Uterus (tissue), 4 donors: ENCODE results near the gene MTHFD2L. TPM values are rescaled to one million over a fixed set of nuclear protein-coding genes. Genes with fewer than 3 reads are reported as not detected.

Experiments used
- DNase-seq, 2 donors: peaks; one replicate each; pipeline ENCODE4 v3.0.0-alpha.2; 2019 to 2020
- H3K27ac ChIP-seq, 2 donors: fragments of 200-600 bp; sonication (generic); 1 replicate in 1 of 2; 2 replicates in 1 of 2; pipeline ENCODE4 v1.5.1; 2016 to 2018
- H3K27me3 ChIP-seq, 2 donors: fragments of 200-600 bp; sonication (generic); one replicate each; pipeline ENCODE4 v1.5.1; 2018 to 2019; ENCODE audit warnings: control low read depth in 1 of 2
- H3K36me3 ChIP-seq, 2 donors: fragments of 200-600 bp; sonication (generic); one replicate each; pipeline ENCODE4 v1.5.1; 2019; ENCODE audit warnings: control low read depth in 1 of 2
- H3K4me1 ChIP-seq, 2 donors: fragments of 200-600 bp; sonication (generic); one replicate each; pipeline ENCODE4 v1.5.1; 2018 to 2019; ENCODE audit warnings: control low read depth in 1 of 2
- H3K4me3 ChIP-seq, 2 donors: fragments of 200-600 bp; sonication (generic); 1 replicate in 1 of 2; 2 replicates in 1 of 2; pipeline ENCODE4 v1.5.1; 2018 to 2019; ENCODE audit warnings: mild to moderate bottlenecking in 1 of 2
- H3K9me3 ChIP-seq, 2 donors: fragments of 200-600 bp; sonication (generic); one replicate each; pipeline ENCODE4 v1.5.1; 2019; ENCODE audit warnings: control low read depth in 1 of 2
- POLR2A ChIP-seq, 2 donors: fragments of 450-650 bp; IDR thresholded peaks; one replicate each; pipeline ENCODE4 v1.6.1; 2016; ENCODE audit warnings: antibody characterized with exemption in 2 of 2, mild to moderate bottlenecking in 1 of 2, moderate library complexity in 1 of 2
- intact Hi-C: fragments of 100-400 bp; cut with DNase I; formaldehyde crosslinking; loops from one replicate; pipeline ENCODE4 v1.15.1; 2023; ENCODE audit warnings: low total_unique reads
- total RNA-seq, 4 donors: library from RNA; depleted of rRNA in 3 of 4; stranded (reverse); fragments of >200 nt in 3 of 4; gene quantifications; one replicate each; pipeline versions ENCODE4 v1.1.0 to v1.2.4, GENCODE V29; 2014 to 2023
- TF ChIP-seq, protein P1 (sequence below), 4 experiments: fragments of 200-600 bp in 2 of 4; fragments of 450-650 bp in 2 of 4; sonication (generic) in 2 of 4; IDR thresholded peaks; one replicate each; pipeline ENCODE4 v1.5.1; 2016 to 2019; ENCODE audit warnings: antibody characterized with exemption in 4 of 4, mild to moderate bottlenecking in 2 of 4, moderate library complexity in 1 of 4
- donor health status: DM: yes; HTN: yes; CAD: no.

The MTHFD2L gene
- total RNA-seq, 4 donors from 2014 or later = 2.4 to 32.5 (median 12.9) TPM

DNA sequence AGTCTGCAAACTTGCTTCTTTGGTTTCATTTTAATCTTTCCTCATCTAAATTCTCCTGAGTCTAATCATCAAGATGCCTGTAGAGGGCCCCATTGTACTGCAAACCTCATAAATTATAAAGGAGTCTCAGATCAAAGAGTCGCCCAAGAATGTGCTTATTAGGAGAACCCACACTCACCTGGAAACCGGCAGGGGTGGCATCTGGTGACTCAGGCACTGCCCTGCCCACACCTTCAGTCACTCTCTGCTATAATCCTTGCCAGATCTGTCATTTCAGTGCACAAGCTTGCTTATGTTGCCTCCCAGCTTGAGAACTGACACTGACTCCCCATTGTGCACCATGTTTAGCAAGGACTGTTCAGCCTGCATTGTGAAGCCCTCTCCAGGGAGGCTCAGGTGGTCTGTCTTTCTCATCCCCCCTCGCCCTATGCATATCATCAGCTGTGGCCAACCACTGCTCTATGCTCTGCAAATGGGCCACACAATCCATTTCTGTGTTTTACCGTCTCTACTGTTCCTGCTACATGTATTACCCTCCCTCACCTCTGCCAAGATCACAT, 162.7 kb downstream of the MTHFD2L start:
- Histone ChIP-seq H3K4me3 (no peak overlapping the region), H3K9me3 (no peaks in the 10 kb centered on the region), H3K27ac (no peak overlapping the region), H3K27me3 (no peaks in the 10 kb centered on the region), H3K36me3 (no peaks in the 10 kb centered on the region), H3K4me1 (no peaks in the 10 kb centered on the region)
- DNase-seq = no peak
- intact Hi-C loops = no loop called here
- TF ChIP-seq, protein P1, sequence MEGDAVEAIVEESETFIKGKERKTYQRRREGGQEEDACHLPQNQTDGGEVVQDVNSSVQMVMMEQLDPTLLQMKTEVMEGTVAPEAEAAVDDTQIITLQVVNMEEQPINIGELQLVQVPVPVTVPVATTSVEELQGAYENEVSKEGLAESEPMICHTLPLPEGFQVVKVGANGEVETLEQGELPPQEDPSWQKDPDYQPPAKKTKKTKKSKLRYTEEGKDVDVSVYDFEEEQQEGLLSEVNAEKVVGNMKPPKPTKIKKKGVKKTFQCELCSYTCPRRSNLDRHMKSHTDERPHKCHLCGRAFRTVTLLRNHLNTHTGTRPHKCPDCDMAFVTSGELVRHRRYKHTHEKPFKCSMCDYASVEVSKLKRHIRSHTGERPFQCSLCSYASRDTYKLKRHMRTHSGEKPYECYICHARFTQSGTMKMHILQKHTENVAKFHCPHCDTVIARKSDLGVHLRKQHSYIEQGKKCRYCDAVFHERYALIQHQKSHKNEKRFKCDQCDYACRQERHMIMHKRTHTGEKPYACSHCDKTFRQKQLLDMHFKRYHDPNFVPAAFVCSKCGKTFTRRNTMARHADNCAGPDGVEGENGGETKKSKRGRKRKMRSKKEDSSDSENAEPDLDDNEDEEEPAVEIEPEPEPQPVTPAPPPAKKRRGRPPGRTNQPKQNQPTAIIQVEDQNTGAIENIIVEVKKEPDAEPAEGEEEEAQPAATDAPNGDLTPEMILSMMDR (IDR thresholded peaks at IDR 0.05) = no peak
- no peak for TF ChIP-seq POLR2A (IDR thresholded peaks at IDR 0.05)

DNA sequence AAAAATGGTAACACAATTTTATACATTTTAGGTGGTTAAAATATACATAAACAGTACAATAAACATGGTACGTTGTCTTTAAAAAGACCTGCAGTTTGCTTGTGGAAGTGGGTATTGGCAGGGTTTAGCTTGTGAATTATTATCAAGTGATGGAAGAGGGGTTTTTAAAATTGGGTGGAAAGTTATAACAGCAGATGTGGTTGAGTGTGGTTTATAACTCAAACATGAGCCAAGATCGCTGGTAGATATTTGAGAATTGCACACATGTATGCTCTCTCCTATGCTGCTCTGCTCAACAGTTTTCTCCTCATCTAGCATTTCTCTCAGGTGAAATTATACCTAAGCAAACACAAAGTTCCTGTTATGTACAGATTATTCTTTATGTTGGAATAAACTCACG, 164.4 kb downstream of the MTHFD2L start:
- Histone ChIP-seq H3K4me1 (no peaks in the 10 kb centered on the region), H3K36me3 (no peaks in the 10 kb centered on the region), H3K27ac (no peak overlapping the region), H3K4me3 (no peak overlapping the region), H3K9me3 (no peaks in the 10 kb centered on the region), H3K27me3 (peaks cover 0 to 5% of the 10 kb centered on the region in 2 donors)
- DNase-seq = no peak
- intact Hi-C loops = no loop called here
- TF ChIP-seq, protein P1 (IDR thresholded peaks at IDR 0.05) = no peak
- TF ChIP-seq POLR2A (IDR thresholded peaks at IDR 0.05) = no peak

DNA sequence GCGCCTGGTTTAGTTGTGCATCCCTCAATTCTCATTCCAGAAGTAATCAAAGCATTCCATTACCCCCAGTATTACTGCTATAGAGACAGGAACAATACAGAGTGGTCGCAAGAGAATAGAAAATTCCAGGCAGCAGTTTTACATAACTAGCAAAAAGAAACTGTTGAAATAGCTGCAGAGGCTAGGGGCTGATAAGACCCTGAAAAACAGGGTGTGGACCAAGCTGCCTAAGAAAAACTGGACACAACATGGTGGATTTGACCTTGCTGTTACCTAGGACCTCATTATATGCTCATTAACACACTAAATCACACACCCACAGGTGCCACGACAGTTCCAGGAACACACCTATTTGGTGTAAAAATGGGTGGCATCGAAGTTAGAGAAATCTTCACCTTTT, 165.7 kb downstream of the MTHFD2L start:
- Histone ChIP-seq H3K36me3 (no peaks in the 10 kb centered on the region), H3K4me3 (no peak overlapping the region), H3K4me1 (no peaks in the 10 kb centered on the region), H3K27me3 (peaks cover 0 to 5% of the 10 kb centered on the region in 2 donors), H3K9me3 (no peaks in the 10 kb centered on the region), H3K27ac (no peak overlapping the region)
- TF ChIP-seq, protein P1 (IDR thresholded peaks at IDR 0.05) = no peak
- TF ChIP-seq POLR2A (IDR thresholded peaks at IDR 0.05) = no peak
- DNase-seq = no peak
- intact Hi-C loops = no loop called here

DNA sequence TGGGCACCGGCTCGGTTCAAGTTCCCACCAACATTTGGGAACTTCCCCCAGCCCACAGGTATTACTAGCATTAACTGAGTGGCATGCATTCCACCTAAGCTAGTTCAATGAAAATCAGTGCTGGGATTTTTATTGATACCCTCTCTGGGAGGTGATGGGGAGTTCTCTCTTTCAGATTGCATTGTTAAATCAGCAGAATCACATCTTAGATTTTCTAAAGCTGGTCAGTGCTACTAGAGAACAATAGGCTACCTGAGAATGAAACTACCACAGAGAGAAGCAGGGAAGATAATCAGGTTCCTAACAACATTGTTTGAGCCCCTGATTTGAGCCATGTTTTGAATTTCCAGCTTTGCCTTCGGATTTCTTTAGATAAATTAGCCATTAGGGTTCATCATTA, 166.3 kb downstream of the MTHFD2L start:
- TF ChIP-seq POLR2A (IDR thresholded peaks at IDR 0.05) = no peak
- TF ChIP-seq, protein P1 (IDR thresholded peaks at IDR 0.05) = no peak
- intact Hi-C loops = no loop called here
- Histone ChIP-seq H3K27me3 (peaks cover 0 to 5% of the 10 kb centered on the region in 2 donors), H3K4me1 (no peaks in the 10 kb centered on the region), H3K36me3 (no peaks in the 10 kb centered on the region), H3K9me3 (no peaks in the 10 kb centered on the region), H3K27ac (no peak overlapping the region), H3K4me3 (no peak overlapping the region)
- no peak for DNase-seq

DNA sequence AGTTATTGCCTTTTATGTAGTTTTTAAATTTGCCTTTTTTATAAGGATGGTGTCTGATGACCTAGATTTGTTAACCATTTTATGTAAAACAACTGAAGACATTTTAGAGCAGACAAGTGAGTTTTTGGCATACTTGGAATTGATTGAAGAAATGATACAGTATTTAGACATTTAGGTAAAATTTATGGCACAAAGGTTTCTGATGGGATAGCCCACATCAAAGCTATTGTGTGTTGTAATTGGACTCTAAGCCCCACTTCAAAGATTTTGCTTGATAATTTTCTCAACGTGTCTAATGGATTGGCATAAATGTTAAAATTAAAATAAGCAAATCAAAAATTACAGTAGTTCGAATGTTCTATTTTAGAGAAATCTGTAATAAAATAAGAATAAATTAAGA, 168.0 kb downstream of the MTHFD2L start:
- Histone ChIP-seq H3K27ac (no peak overlapping the region), H3K4me1 (no peaks in the 10 kb centered on the region), H3K4me3 (no peak overlapping the region), H3K36me3 (no peaks in the 10 kb centered on the region), H3K9me3 (no peaks in the 10 kb centered on the region), H3K27me3 (peaks cover 0 to 5% of the 10 kb centered on the region in 2 donors)
- intact Hi-C loops = no loop called here
- DNase-seq = no peak
- TF ChIP-seq, protein P1 (IDR thresholded peaks at IDR 0.05) = no peak
- no peak for TF ChIP-seq POLR2A (IDR thresholded peaks at IDR 0.05)
